ENCODE measurements around the gene BFAR. TPM values are rescaled to one million over a fixed set of nuclear protein-coding genes. Genes with fewer than 3 reads are reported as not detected.

BFAR gene, protein sequence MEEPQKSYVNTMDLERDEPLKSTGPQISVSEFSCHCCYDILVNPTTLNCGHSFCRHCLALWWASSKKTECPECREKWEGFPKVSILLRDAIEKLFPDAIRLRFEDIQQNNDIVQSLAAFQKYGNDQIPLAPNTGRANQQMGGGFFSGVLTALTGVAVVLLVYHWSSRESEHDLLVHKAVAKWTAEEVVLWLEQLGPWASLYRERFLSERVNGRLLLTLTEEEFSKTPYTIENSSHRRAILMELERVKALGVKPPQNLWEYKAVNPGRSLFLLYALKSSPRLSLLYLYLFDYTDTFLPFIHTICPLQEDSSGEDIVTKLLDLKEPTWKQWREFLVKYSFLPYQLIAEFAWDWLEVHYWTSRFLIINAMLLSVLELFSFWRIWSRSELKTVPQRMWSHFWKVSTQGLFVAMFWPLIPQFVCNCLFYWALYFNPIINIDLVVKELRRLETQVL
- total RNA-seq: 10 to 100 TPM; 39.3 to 40.2 TPM
- polyA plus RNA-seq: 10 to 100 TPM; 21.9 to 34.4 TPM
- long read RNA-seq, donor 1, transcript BFAR-201 (8 exons, 3,039 nt): major isoform, 85 of 158 reads
- long read RNA-seq, donor 1, transcript BFAR-203 (4 exons, 1,414 nt): minor isoform, 24 of 158 reads
- long read RNA-seq, donor 1, partial matches to known transcripts: 13 of 158 reads
- long read RNA-seq, donor 1, other reads (novel, unspliced or antisense): 31 of 158 reads
- long read RNA-seq, donor 2, transcript BFAR-201 (8 exons, 3,039 nt): major isoform, 12 of 29 reads
- long read RNA-seq, donor 2, partial matches to known transcripts: 6 of 29 reads
- long read RNA-seq, donor 2, other reads (novel, unspliced or antisense): 7 of 29 reads

DNA sequence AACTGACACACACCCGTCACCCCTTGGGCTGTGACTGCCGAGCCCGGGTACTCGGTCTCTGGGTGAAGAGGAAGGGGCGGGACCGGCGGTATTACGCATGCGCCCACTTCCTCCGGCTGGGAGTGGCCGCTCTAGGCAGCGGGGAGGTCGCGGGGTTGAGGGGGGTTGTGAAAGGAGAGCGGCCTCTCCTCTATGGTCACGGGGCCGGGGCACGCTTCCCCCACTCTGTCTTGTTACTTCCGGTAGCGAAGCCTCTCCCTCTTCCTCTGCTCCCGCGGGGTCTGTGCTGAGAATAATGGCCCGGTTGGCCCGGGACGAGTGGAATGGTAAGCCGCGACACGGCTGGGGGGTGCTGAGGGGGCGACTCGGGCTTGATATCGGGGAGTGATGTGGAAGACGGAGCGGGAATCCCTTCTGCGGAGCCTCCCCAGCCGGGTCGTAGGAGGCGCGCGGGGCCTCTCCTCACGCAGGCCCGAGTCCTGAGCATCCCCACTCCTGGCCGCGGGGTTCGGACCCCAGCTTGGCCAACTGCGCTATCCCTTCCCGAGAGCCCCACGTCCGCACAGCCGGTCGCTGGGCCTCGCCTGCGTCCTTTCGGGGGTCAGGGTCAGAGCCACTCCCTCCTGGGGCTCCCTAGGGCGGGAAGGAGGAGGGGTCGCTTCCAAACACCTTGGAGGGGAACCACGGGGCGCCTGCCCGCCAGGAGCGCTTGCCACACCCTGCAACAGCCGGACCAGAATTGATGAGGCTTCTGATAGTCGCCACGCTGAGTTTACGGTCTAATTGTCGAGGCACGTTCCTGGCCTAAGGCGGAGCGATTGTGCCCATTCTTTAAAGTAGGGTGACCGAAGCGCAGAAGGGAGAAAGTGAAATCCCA is at the start of gene BFAR:
TSS of gene BFAR (plus strand) at position 259 of the 877 bp plus-strand sequence. CDS start 11,396 bp downstream, outside the sequence.
- Histone ChIP-seq H3K4me1 (ENCODE audit: control insufficient read depth in 1 of 2, insufficient read depth in 2 of 2, low read length in 2 of 2) (no peaks in the 10 kb centered on the region), H3K4me3 (ENCODE audit: low read length in 2 of 2) (peak within 1 kb of the TSS; percentile 51 to 58), H3K27me3 (ENCODE audit: control insufficient read depth in 1 of 2, insufficient read depth in 2 of 2, low read length in 1 of 2) (no peaks in the 10 kb centered on the region), H3K27ac (ENCODE audit: low read depth in 1 of 2, low read length in 2 of 2) (peak within 1 kb of the TSS in 1 of 2 donors; percentile 90), H3K36me3 (ENCODE audit: control insufficient read depth in 1 of 2, insufficient read depth in 2 of 2, low read length in 1 of 2) (no peaks in the 10 kb centered on the region), H3K9me3 (ENCODE audit: control insufficient read depth, low read length) (no peaks in the 10 kb centered on the region)
- DNase-seq (peak; percentile 100), ATAC-seq (ENCODE audit: low FRiP score) (peak; percentile 96)
- intact Hi-C loops (cut with DNase I): no loop called here
- WGBS, 2 donors: 0% methylated on average over 65 to 69 of the region's 69 CpGs

DNA sequence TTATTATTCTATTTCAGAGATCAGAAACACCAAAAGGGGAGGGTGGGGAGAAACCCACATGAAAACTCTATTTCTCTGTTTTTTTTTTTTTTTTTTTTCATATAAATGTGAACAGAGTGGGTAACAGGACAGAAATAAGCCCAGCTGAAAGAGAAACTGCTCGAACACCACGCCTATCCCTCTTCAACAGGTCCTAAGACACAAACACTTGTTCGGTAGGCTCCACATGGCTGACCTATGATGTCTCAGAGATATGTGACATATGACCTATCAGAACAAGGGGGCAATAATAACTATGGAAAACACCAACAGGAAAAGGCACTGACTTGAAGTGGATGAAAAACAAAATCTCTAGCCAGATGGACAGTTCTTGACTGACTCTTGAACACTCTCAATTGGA is 47.5 kb upstream of the BFAR start:
- peaks cover 3 to 5% of the 10 kb centered on the region in 2 donors for H3K36me3 ChIP-seq (ENCODE audit: control insufficient read depth in 1 of 2, insufficient read depth in 2 of 2, low read length in 1 of 2)
- intact Hi-C loops (cut with DNase I): no loop called here
- H3K9me3 ChIP-seq (ENCODE audit: control insufficient read depth, low read length): no peaks in the 10 kb centered on the region
- H3K4me1 ChIP-seq (ENCODE audit: control insufficient read depth in 1 of 2, insufficient read depth in 2 of 2, low read length in 2 of 2): no peaks in the 10 kb centered on the region
- no peak overlapping the region for H3K4me3 ChIP-seq (ENCODE audit: low read length in 2 of 2)
- DNase-seq (no peak), ATAC-seq (ENCODE audit: low FRiP score) (no peak)
- H3K27ac ChIP-seq (ENCODE audit: low read depth in 1 of 2, low read length in 2 of 2): no peak overlapping the region
- WGBS, 2 donors: 93 to 97% methylated on average over 3 of the region's 3 CpGs
- no peaks in the 10 kb centered on the region for H3K27me3 ChIP-seq (ENCODE audit: control insufficient read depth in 1 of 2, insufficient read depth in 2 of 2, low read length in 1 of 2)

DNA sequence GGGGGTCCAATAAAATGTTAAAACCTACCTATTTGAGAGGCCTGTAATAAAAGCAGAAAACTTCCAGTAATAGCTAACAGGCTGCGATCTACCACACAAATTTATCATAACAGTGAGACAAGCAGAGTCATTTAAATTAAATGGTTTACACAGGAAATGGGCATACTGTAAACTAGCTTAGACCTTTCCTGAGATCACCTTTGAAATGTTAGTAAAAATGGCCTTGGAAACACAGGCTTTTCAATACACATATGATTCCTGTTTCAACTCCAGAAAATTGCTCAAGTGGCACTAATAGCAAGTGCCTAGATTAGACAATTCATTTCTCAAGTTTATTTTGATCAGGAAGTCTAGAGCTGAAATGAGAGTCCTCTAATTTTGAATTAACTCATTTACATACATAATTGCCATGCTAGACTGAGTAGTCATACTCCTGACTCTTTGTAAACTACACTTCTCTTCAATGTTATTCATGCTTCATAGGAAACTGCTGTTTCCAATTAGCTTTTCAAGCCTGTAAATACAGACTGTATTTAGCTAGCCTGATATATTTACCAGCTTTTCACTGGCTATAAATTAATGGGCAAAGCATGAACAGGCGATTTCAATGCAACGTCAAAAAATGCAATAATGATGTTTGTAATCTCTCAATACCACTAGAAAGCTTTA is 46.0 kb upstream of the BFAR start:
- no peak for DNase-seq
- Histone ChIP-seq H3K9me3 (ENCODE audit: control insufficient read depth, low read length) (no peaks in the 10 kb centered on the region), H3K4me3 (ENCODE audit: low read length in 2 of 2) (no peak overlapping the region), H3K4me1 (ENCODE audit: control insufficient read depth in 1 of 2, insufficient read depth in 2 of 2, low read length in 2 of 2) (no peaks in the 10 kb centered on the region), H3K27me3 (ENCODE audit: control insufficient read depth in 1 of 2, insufficient read depth in 2 of 2, low read length in 1 of 2) (no peaks in the 10 kb centered on the region), H3K27ac (ENCODE audit: low read depth in 1 of 2, low read length in 2 of 2) (no peak overlapping the region), H3K36me3 (ENCODE audit: control insufficient read depth in 1 of 2, insufficient read depth in 2 of 2, low read length in 1 of 2) (peaks cover 3 to 7% of the 10 kb centered on the region in 2 donors)
- 77 to 81% methylated on average over 3 of the region's 3 CpGs for WGBS, 2 donors
- intact Hi-C loops (cut with DNase I): no loop called here
- ATAC-seq (ENCODE audit: low FRiP score): no peak

DNA sequence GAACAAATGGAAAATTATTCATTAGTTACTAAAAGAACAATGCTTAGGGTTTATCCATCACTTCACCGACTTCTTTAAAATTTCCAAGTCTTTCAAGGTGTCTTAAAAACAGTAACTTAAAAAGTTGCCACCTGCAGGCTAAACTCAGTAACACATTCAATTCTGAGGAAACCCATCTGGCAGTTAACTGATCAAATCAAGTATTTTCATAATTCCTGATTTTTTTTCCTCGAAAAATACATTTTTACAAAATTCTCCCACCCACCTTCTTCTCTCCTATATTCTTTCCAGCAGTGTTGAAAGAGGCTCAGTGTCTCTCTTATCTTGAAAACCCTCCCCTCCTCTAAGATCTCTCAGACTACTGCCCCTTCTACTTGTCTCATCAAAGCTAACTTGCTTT is 32.6 kb upstream of the BFAR start:
- no peak overlapping the region for H3K4me3 ChIP-seq (ENCODE audit: low read length in 2 of 2)
- ATAC-seq (ENCODE audit: low FRiP score): no peak
- no peaks in the 10 kb centered on the region for H3K27me3 ChIP-seq (ENCODE audit: control insufficient read depth in 1 of 2, insufficient read depth in 2 of 2, low read length in 1 of 2)
- no peaks in the 10 kb centered on the region for H3K4me1 ChIP-seq (ENCODE audit: control insufficient read depth in 1 of 2, insufficient read depth in 2 of 2, low read length in 2 of 2)
- no peak overlapping the region for H3K27ac ChIP-seq (ENCODE audit: low read depth in 1 of 2, low read length in 2 of 2)
- DNase-seq: no peak
- 32 to 37% methylated on average over 2 of the region's 2 CpGs for WGBS, 2 donors
- H3K36me3 ChIP-seq (ENCODE audit: control insufficient read depth in 1 of 2, insufficient read depth in 2 of 2, low read length in 1 of 2): peaks cover 3 to 7% of the 10 kb centered on the region in 2 donors
- intact Hi-C loops (cut with DNase I): no loop called here
- H3K9me3 ChIP-seq (ENCODE audit: control insufficient read depth, low read length): no peaks in the 10 kb centered on the region

DNA sequence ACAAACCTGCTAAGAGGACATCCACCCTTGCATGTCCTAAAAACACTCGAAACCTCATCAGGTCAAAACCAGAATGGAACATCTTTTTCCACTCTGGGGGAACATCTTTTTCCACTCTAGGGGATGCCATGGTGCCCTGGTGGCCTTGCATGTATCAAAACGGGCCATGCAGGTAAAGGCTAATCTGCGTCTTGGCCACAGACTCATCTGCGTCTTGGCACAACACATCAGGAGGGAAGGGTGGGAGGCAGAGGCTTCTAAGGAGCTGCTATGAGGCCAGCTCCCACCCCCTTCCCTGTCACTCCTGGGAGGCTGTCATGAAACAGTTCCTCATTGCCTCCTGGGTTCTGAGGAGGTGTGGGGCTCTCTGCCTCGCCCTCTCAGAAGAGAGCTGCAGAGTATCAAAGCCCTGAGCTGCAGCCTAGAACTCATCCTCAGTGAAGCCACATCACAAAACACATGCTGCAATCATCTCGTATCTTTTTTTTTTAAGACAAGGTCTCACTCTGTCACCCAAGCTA is 30.2 kb upstream of the BFAR start:
- no peak for DNase-seq
- Histone ChIP-seq H3K27me3 (ENCODE audit: control insufficient read depth in 1 of 2, insufficient read depth in 2 of 2, low read length in 1 of 2) (no peaks in the 10 kb centered on the region), H3K4me3 (ENCODE audit: low read length in 2 of 2) (no peak overlapping the region), H3K36me3 (ENCODE audit: control insufficient read depth in 1 of 2, insufficient read depth in 2 of 2, low read length in 1 of 2) (peaks cover 3 to 8% of the 10 kb centered on the region in 2 donors), H3K9me3 (ENCODE audit: control insufficient read depth, low read length) (no peaks in the 10 kb centered on the region), H3K27ac (ENCODE audit: low read depth in 1 of 2, low read length in 2 of 2) (no peak overlapping the region), H3K4me1 (ENCODE audit: control insufficient read depth in 1 of 2, insufficient read depth in 2 of 2, low read length in 2 of 2) (no peaks in the 10 kb centered on the region)
- 93 to 94% methylated on average over 6 of the region's 6 CpGs for WGBS, 2 donors
- no peak for ATAC-seq (ENCODE audit: low FRiP score)
- intact Hi-C loops (cut with DNase I): no loop called here

DNA sequence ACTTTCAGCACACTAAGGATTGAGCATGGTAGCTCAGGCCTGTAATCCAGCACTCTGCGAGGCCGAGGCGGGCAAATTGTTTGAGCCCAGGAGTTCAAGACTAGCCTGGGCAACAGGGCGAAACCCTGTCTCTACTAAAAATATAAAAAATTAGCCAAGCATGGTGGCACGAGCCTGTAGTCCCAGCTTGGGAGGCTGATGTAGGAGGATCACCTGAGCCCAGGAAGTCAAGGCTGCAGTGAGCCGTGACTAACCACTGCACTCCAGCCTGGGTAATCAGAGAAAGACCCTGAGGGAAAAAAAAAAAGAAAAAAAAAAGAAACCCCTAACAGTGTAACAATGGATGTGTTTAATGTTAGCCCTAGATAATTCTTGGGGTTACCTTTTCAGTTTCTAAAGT is 26.6 kb upstream of the BFAR start:
- intact Hi-C loops (cut with DNase I): no loop called here
- 95 to 96% methylated on average over 6 of the region's 6 CpGs for WGBS, 2 donors
- Histone ChIP-seq H3K27ac (ENCODE audit: low read depth in 1 of 2, low read length in 2 of 2) (no peak overlapping the region), H3K4me3 (ENCODE audit: low read length in 2 of 2) (no peak overlapping the region), H3K9me3 (ENCODE audit: control insufficient read depth, low read length) (no peaks in the 10 kb centered on the region), H3K36me3 (ENCODE audit: control insufficient read depth in 1 of 2, insufficient read depth in 2 of 2, low read length in 1 of 2) (peaks cover 8 to 13% of the 10 kb centered on the region in 2 donors), H3K27me3 (ENCODE audit: control insufficient read depth in 1 of 2, insufficient read depth in 2 of 2, low read length in 1 of 2) (no peaks in the 10 kb centered on the region), H3K4me1 (ENCODE audit: control insufficient read depth in 1 of 2, insufficient read depth in 2 of 2, low read length in 2 of 2) (no peaks in the 10 kb centered on the region)
- ATAC-seq (ENCODE audit: low FRiP score) (no peak), DNase-seq (no peak)

DNA sequence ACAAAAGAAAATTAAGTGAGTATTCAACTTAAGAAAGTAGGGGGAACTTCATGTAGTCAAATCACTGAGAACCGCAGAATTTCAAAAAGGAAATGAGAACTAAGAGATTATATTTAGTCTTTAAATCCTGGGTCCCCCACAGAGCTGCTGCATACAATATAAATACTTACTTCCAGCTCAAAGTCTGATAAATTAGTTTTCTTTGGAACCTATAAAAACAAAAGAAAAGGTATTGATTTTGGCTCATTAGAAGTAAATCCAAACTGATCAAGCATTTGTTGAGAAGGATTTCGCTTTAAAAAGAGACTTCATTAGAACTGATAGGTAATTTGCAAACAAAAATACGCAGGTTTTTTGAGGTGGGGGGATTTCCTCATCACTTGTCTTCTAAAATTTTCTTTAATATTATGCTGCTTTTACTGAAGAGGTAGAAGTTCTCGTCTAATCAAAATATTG is 24.6 kb upstream of the BFAR start:
- Histone ChIP-seq H3K36me3 (ENCODE audit: control insufficient read depth in 1 of 2, insufficient read depth in 2 of 2, low read length in 1 of 2) (peaks cover 11 to 12% of the 10 kb centered on the region in 2 donors), H3K27ac (ENCODE audit: low read depth in 1 of 2, low read length in 2 of 2) (no peak overlapping the region)

DNA sequence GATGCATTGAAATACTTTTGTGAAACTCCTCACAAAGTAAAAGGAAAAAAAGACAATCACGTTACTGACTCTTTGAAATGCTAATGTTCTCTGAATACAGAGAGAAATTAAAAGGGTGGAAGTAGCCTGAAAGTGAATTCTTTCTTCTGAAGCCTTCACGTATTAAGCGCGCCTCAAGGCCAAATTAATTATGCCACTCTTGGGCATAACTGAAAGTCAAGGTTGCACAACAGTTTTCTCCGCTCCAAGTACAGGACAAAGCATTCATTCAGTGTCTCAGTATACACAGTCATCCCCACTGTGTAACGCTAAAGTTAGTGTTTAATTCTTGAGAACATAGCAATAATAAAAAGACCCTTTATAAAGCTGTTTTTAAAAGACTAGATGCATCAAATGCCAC is 24.1 kb upstream of the BFAR start:
- WGBS, 2 donors: 90 to 93% methylated on average over 6 of the region's 6 CpGs
- H3K36me3 ChIP-seq (ENCODE audit: control insufficient read depth in 1 of 2, insufficient read depth in 2 of 2, low read length in 1 of 2): peaks cover 8 to 13% of the 10 kb centered on the region in 2 donors
- H3K4me1 ChIP-seq (ENCODE audit: control insufficient read depth in 1 of 2, insufficient read depth in 2 of 2, low read length in 2 of 2): no peaks in the 10 kb centered on the region
- no peak overlapping the region for H3K27ac ChIP-seq (ENCODE audit: low read depth in 1 of 2, low read length in 2 of 2)
- no peaks in the 10 kb centered on the region for H3K27me3 ChIP-seq (ENCODE audit: control insufficient read depth in 1 of 2, insufficient read depth in 2 of 2, low read length in 1 of 2)
- H3K4me3 ChIP-seq (ENCODE audit: low read length in 2 of 2): no peak overlapping the region
- intact Hi-C loops (cut with DNase I): no loop called here
- H3K9me3 ChIP-seq (ENCODE audit: control insufficient read depth, low read length): no peaks in the 10 kb centered on the region
- DNase-seq (no peak), ATAC-seq (ENCODE audit: low FRiP score) (no peak)

More for the DNA sequence above, 24.6 kb upstream of the BFAR start:
- WGBS, 2 donors: 90 to 92% methylated on average over 4 of the region's 4 CpGs
- Histone ChIP-seq H3K4me3 (ENCODE audit: low read length in 2 of 2) (no peak overlapping the region), H3K9me3 (ENCODE audit: control insufficient read depth, low read length) (no peaks in the 10 kb centered on the region), H3K4me1 (ENCODE audit: control insufficient read depth in 1 of 2, insufficient read depth in 2 of 2, low read length in 2 of 2) (no peaks in the 10 kb centered on the region), H3K27me3 (ENCODE audit: control insufficient read depth in 1 of 2, insufficient read depth in 2 of 2, low read length in 1 of 2) (no peaks in the 10 kb centered on the region)
- no peak for ATAC-seq (ENCODE audit: low FRiP score)
- no peak for DNase-seq
- intact Hi-C loops (cut with DNase I): no loop called here
